ENCODE results near the gene PTPRD.

The PTPRD gene

GRCh38 chr9:9625248-9625647, 987.6 kb downstream of the PTPRD start:
- Histone ChIP-seq H3K4me1 (ENCODE audit: control insufficient read depth, insufficient read depth, low read length, poor library complexity, severe bottlenecking) (no peaks in the 10 kb centered on the region), H3K27ac (ENCODE audit: low read depth, low read length, severe bottlenecking) (no peak overlapping the region), H3K36me3 (ENCODE audit: control insufficient read depth, insufficient read depth, low read length) (no peaks in the 10 kb centered on the region), H3K4me3 (ENCODE audit: extremely low read depth, insufficient read depth, low read length, poor library complexity, severe bottlenecking) (no peak overlapping the region), H3K9me3 (ENCODE audit: control insufficient read depth, low read length) (no peaks in the 10 kb centered on the region)
- 92 to 96% methylated on average over 4 of the region's 5 CpGs for WGBS, 2 experiments (ENCODE audit: insufficient coverage in 2 of 2)

GRCh38 chr9:9623506-9623905, 989.3 kb downstream of the PTPRD start:
- WGBS, 2 experiments (ENCODE audit: insufficient coverage in 2 of 2) = 88% methylated on average over 1 of the region's 2 CpGs; no CpG with 5 or more reads in 1 of the 2 experiments
- H3K27ac ChIP-seq (ENCODE audit: low read depth, low read length, severe bottlenecking) = no peak overlapping the region
- no peak overlapping the region for H3K4me3 ChIP-seq (ENCODE audit: extremely low read depth, insufficient read depth, low read length, poor library complexity, severe bottlenecking)
- H3K36me3 ChIP-seq (ENCODE audit: control insufficient read depth, insufficient read depth, low read length) = no peaks in the 10 kb centered on the region
- no peaks in the 10 kb centered on the region for H3K4me1 ChIP-seq (ENCODE audit: control insufficient read depth, insufficient read depth, low read length, poor library complexity, severe bottlenecking)
- H3K9me3 ChIP-seq (ENCODE audit: control insufficient read depth, low read length) = no peaks in the 10 kb centered on the region

- Histone ChIP-seq H3K4me1 (ENCODE audit: control insufficient read depth, insufficient read depth, low read length, poor library complexity, severe bottlenecking) (no peaks in the 10 kb centered on the region), H3K36me3 (ENCODE audit: control insufficient read depth, insufficient read depth, low read length) (no peaks in the 10 kb centered on the region), H3K9me3 (ENCODE audit: control insufficient read depth, low read length) (no peaks in the 10 kb centered on the region), H3K27ac (ENCODE audit: low read depth, low read length, severe bottlenecking) (no peak overlapping the region), H3K4me3 (ENCODE audit: extremely low read depth, insufficient read depth, low read length, poor library complexity, severe bottlenecking) (no peak overlapping the region)
- WGBS, 2 experiments (ENCODE audit: insufficient coverage in 2 of 2) = 100% methylated on average over 1 of the region's 5 CpGs; no CpG with 5 or more reads in 1 of the 2 experiments
These were observed 991.4 kb downstream of the PTPRD start for GRCh38 chr9:9621355-9621940.

GRCh38 chr9:9620736-9621135, 992.1 kb downstream of the PTPRD start:
- 67% methylated on average over 1 of the region's 2 CpGs; no CpG with 5 or more reads in 1 of the 2 experiments for WGBS, 2 experiments (ENCODE audit: insufficient coverage in 2 of 2)
- no peak overlapping the region for H3K4me3 ChIP-seq (ENCODE audit: extremely low read depth, insufficient read depth, low read length, poor library complexity, severe bottlenecking)

GRCh38 chr9:9615086-9615485, 997.7 kb downstream of the PTPRD start:
- Histone ChIP-seq H3K9me3 (ENCODE audit: control insufficient read depth, low read length) (no peaks in the 10 kb centered on the region), H3K4me1 (ENCODE audit: control insufficient read depth, insufficient read depth, low read length, poor library complexity, severe bottlenecking) (no peaks in the 10 kb centered on the region), H3K36me3 (ENCODE audit: control insufficient read depth, insufficient read depth, low read length) (no peaks in the 10 kb centered on the region), H3K4me3 (ENCODE audit: extremely low read depth, insufficient read depth, low read length, poor library complexity, severe bottlenecking) (no peak overlapping the region), H3K27ac (ENCODE audit: low read depth, low read length, severe bottlenecking) (no peak overlapping the region)
- 89% methylated on average over 4 to 5 of the region's 5 CpGs for WGBS, 2 experiments (ENCODE audit: insufficient coverage in 2 of 2)

More at GRCh38 chr9:9620736-9621135, 992.1 kb downstream of the PTPRD start:
- Histone ChIP-seq H3K9me3 (ENCODE audit: control insufficient read depth, low read length) (no peaks in the 10 kb centered on the region), H3K27ac (ENCODE audit: low read depth, low read length, severe bottlenecking) (no peak overlapping the region), H3K4me1 (ENCODE audit: control insufficient read depth, insufficient read depth, low read length, poor library complexity, severe bottlenecking) (no peaks in the 10 kb centered on the region), H3K36me3 (ENCODE audit: control insufficient read depth, insufficient read depth, low read length) (no peaks in the 10 kb centered on the region)

- no peaks in the 10 kb centered on the region for H3K4me1 ChIP-seq (ENCODE audit: control insufficient read depth, insufficient read depth, low read length, poor library complexity, severe bottlenecking)
- no CpG with 5 or more reads among the region's 2 CpGs for WGBS, 2 experiments (ENCODE audit: insufficient coverage in 2 of 2)
These were observed 998.2 kb downstream of the PTPRD start for GRCh38 chr9:9614607-9615006.

GRCh38 chr9:9612755-9613154, 1000.0 kb downstream of the PTPRD start:
- 80% methylated on average over 1 of the region's 2 CpGs; no CpG with 5 or more reads in 1 of the 2 experiments for WGBS, 2 experiments (ENCODE audit: insufficient coverage in 2 of 2)
- Histone ChIP-seq H3K27ac (ENCODE audit: low read depth, low read length, severe bottlenecking) (no peak overlapping the region), H3K4me1 (ENCODE audit: control insufficient read depth, insufficient read depth, low read length, poor library complexity, severe bottlenecking) (no peaks in the 10 kb centered on the region), H3K9me3 (ENCODE audit: control insufficient read depth, low read length) (no peaks in the 10 kb centered on the region), H3K36me3 (ENCODE audit: control insufficient read depth, insufficient read depth, low read length) (no peaks in the 10 kb centered on the region), H3K4me3 (ENCODE audit: extremely low read depth, insufficient read depth, low read length, poor library complexity, severe bottlenecking) (no peak overlapping the region)

More at GRCh38 chr9:9614607-9615006, 998.2 kb downstream of the PTPRD start:
- Histone ChIP-seq H3K4me3 (ENCODE audit: extremely low read depth, insufficient read depth, low read length, poor library complexity, severe bottlenecking) (no peak overlapping the region), H3K9me3 (ENCODE audit: control insufficient read depth, low read length) (no peaks in the 10 kb centered on the region), H3K36me3 (ENCODE audit: control insufficient read depth, insufficient read depth, low read length) (no peaks in the 10 kb centered on the region), H3K27ac (ENCODE audit: low read depth, low read length, severe bottlenecking) (no peak overlapping the region)

GRCh38 chr9:9612270-9612669, 1000.5 kb downstream of the PTPRD start:
- no peak overlapping the region for H3K4me3 ChIP-seq (ENCODE audit: extremely low read depth, insufficient read depth, low read length, poor library complexity, severe bottlenecking)
- H3K36me3 ChIP-seq (ENCODE audit: control insufficient read depth, insufficient read depth, low read length) = no peaks in the 10 kb centered on the region
- no peaks in the 10 kb centered on the region for H3K9me3 ChIP-seq (ENCODE audit: control insufficient read depth, low read length)
- WGBS, 2 experiments (ENCODE audit: insufficient coverage in 2 of 2) = 87 to 100% methylated on average over 2 to 3 of the region's 3 CpGs
- H3K4me1 ChIP-seq (ENCODE audit: control insufficient read depth, insufficient read depth, low read length, poor library complexity, severe bottlenecking) = no peaks in the 10 kb centered on the region
- H3K27ac ChIP-seq (ENCODE audit: low read depth, low read length, severe bottlenecking) = no peak overlapping the region

GRCh38 chr9:9605681-9606080, 1007.1 kb downstream of the PTPRD start:
- Histone ChIP-seq H3K9me3 (ENCODE audit: control insufficient read depth, low read length) (no peaks in the 10 kb centered on the region), H3K4me3 (ENCODE audit: extremely low read depth, insufficient read depth, low read length, poor library complexity, severe bottlenecking) (no peak overlapping the region)
- 80 to 85% methylated on average over 1 to 3 of the region's 4 CpGs for WGBS, 2 experiments (ENCODE audit: insufficient coverage in 2 of 2)

GRCh38 chr9:9603345-9603744, 1009.5 kb downstream of the PTPRD start:
- H3K36me3 ChIP-seq (ENCODE audit: control insufficient read depth, insufficient read depth, low read length) = no peaks in the 10 kb centered on the region
- H3K27ac ChIP-seq (ENCODE audit: low read depth, low read length, severe bottlenecking) = no peak overlapping the region
- H3K9me3 ChIP-seq (ENCODE audit: control insufficient read depth, low read length) = no peaks in the 10 kb centered on the region
- H3K4me1 ChIP-seq (ENCODE audit: control insufficient read depth, insufficient read depth, low read length, poor library complexity, severe bottlenecking) = no peaks in the 10 kb centered on the region
- no peak overlapping the region for H3K4me3 ChIP-seq (ENCODE audit: extremely low read depth, insufficient read depth, low read length, poor library complexity, severe bottlenecking)
- 100% methylated on average over 2 of the region's 2 CpGs for WGBS, 2 experiments (ENCODE audit: insufficient coverage in 2 of 2)

More at GRCh38 chr9:9605681-9606080, 1007.1 kb downstream of the PTPRD start:
- no peak overlapping the region for H3K27ac ChIP-seq (ENCODE audit: low read depth, low read length, severe bottlenecking)
- H3K36me3 ChIP-seq (ENCODE audit: control insufficient read depth, insufficient read depth, low read length) = no peaks in the 10 kb centered on the region
- H3K4me1 ChIP-seq (ENCODE audit: control insufficient read depth, insufficient read depth, low read length, poor library complexity, severe bottlenecking) = no peaks in the 10 kb centered on the region

GRCh38 chr9:9598723-9599122, 1014.1 kb downstream of the PTPRD start:
- H3K4me3 ChIP-seq (ENCODE audit: extremely low read depth, insufficient read depth, low read length, poor library complexity, severe bottlenecking) = no peak overlapping the region

More at GRCh38 chr9:9598723-9599122, 1014.1 kb downstream of the PTPRD start:
- Histone ChIP-seq H3K4me1 (ENCODE audit: control insufficient read depth, insufficient read depth, low read length, poor library complexity, severe bottlenecking) (no peaks in the 10 kb centered on the region), H3K36me3 (ENCODE audit: control insufficient read depth, insufficient read depth, low read length) (no peaks in the 10 kb centered on the region), H3K9me3 (ENCODE audit: control insufficient read depth, low read length) (no peaks in the 10 kb centered on the region), H3K27ac (ENCODE audit: low read depth, low read length, severe bottlenecking) (no peak overlapping the region)
- no CpG with 5 or more reads among the region's 1 CpG for WGBS, 2 experiments (ENCODE audit: insufficient coverage in 2 of 2)

Data from mesodermal cell (in vitro differentiated cells).